NCI-H2029 treated with DMSO at 0.1 percent for 48 hours (cell line): ENCODE measurements around the gene CGRRF1.

Experiments
- DNase-seq: peaks from one replicate; lab custom pipeline; 2025; lab: John Stamatoyannopoulos, UW

Gene CGRRF1, protein sequence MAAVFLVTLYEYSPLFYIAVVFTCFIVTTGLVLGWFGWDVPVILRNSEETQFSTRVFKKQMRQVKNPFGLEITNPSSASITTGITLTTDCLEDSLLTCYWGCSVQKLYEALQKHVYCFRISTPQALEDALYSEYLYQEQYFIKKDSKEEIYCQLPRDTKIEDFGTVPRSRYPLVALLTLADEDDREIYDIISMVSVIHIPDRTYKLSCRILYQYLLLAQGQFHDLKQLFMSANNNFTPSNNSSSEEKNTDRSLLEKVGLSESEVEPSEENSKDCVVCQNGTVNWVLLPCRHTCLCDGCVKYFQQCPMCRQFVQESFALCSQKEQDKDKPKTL

DNA sequence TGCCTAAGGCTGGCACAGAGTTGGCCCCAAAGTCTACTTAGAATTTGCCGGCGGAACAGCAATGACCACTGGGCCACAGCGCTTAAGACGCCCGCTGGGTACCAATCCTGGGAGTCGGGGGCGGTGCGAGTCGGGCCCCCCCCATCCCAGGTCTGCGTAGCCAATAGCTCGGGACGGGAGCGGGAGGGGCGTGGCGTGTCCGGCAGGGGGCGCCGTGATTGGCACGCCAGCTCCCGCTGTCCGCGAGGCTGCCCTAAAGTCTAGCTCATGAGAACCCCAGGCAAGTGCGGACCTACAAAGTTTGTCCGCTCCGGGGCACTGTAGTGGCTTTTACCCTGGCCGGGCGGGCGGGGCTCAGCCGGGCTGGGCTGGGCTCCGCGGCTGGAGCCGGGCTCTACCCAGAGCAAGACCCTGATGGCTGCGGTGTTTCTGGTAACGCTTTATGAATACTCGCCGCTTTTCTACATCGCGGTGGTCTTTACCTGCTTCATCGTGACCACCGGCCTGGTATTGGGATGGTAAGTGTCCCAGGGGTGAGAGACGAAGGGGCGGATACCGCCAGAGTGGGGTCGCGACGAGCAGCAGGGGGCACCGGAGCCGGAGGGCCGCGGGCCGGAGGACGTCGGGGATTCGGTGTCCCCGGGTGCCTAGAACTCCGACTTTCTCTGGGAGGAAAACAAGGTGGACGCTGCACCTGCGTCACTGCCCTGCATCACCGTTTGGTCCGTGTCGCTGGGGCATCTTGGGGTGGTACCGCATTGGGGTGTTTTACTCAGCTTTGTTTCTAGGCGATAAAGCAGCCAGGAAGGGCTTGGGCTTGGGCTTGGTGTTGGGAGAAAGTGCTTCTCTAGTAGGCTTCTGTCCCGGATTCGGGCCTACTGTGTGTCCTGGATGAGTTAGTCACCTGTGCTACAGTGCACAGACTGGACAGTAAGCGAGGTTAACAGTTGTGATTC is at the start of gene CGRRF1:
Gene CGRRF1, plus strand, starts transcription at position 361 of the 956 bp plus-strand sequence. Its CDS starts 54 bp downstream, at position 415.
- peak; percentile 91 for DNase-seq

DNA sequence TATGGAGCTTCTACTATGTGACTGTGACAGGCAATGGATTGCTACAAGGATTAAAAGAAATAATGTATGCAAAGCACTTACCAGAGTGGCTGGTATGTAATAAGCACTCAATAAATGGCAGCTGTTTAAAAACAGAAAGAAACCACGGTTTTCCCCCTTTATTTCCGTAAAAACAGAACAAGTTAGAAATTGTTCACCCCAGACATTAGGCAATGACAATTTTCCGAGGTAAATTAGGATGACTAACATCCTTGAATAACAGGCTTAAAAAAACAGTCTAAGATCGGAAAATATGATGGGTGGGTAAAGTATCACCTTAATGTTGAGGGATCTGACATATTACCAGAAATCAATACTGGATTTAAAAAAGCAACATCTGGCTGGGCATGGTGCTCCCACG is 47.7 kb upstream of the CGRRF1 start:
- DNase-seq, result no peak

DNA sequence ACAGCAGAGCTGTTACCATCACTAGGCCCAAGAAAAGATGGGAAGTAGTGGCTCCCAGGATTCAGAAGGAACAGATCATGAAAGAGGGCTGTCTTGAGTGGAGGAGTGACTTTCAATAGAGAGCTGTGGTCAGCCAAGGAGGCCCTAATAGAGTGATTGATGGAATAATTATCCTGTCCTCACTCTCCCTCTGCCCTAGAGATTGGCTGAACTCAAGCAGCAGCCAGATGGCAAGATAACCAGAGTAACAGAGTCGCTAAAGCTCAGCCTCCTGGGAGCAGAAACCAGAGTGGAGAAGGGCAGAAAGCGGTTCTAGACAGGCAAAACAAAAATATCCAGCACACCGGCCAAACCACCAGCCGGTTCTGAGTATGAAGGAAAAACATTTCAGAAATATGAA is 44.1 kb upstream of the CGRRF1 start:
- DNase-seq, result no peak

DNA sequence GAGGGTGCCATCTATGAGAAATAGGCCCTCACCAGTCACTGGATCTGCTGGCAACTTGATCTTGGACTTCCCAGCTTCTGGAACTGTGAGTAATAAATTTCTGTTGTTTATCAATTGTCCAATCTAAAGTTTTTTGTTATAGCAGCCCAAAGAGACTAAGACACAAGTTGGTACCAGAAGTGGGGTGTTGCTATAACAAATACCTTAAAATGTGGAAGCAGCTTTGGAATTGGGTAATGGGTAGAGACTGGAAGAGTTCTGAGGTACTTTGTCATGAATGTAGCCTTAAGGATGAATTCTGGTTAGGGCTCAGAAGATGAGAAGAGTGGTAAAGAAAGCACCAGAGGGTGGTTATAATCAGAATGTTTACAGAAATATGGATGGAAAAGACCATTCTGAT is 42.4 kb upstream of the CGRRF1 start:
- DNase-seq, result no peak

DNA sequence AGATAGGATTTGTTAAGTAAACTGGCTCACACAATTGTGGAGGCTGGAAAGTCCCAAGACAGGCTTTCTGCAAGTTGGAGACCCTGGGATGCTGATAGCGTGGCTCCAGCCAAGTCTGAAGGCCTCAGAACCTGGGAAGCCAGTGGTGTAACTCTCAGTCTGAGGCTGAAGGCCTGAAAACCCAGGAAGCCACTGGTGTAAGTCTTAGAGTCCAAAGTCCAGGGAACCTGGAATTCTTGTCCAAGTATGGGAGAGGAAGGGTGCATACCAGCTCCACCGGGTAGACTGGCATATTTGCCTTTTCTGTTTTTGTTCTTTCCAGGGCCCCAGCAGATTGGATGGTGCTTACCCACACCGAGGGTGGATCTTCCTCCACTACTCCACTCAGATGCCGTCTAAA is 39.0 kb upstream of the CGRRF1 start:
- DNase-seq, result no peak

DNA sequence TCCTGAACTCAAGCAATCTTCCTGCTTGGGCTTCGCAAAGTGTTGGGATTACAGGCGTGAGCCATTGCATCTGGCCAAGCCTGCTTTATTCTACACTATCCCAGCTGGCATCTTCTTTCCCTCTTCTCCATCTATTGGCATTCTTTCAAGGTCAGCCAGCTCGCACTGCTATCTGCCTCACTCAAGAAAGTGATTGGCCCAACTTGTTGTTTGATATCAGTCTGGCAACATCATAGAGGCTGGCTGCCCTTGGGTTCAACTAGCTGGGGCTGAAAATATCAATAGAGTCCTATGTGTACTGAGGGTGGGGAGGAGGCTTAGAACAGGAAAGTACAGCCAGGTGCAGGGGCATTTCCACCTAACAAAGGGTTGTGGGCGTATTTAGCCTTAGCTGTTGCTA is 38.1 kb upstream of the CGRRF1 start:
- DNase-seq, result no peak

DNA sequence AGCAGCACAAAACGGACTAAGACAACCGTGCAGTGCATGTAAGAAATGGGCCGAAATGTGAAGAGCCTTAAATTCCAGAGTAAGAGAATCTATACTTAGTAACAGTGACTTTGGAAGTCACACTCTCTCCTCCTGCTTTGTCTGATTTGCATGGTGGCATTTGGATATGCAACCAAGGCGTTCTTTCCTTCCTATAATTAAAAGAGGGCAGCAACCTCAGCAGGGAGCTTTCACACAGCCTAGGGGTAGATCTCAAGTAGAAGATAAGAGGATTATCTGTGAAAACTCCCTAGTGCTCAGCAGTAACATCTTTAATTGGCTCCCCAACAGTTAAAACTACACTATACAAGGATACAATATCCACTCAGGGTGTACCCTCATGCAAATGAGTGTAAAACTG is 37.4 kb upstream of the CGRRF1 start:
- DNase-seq, result no peak

DNA sequence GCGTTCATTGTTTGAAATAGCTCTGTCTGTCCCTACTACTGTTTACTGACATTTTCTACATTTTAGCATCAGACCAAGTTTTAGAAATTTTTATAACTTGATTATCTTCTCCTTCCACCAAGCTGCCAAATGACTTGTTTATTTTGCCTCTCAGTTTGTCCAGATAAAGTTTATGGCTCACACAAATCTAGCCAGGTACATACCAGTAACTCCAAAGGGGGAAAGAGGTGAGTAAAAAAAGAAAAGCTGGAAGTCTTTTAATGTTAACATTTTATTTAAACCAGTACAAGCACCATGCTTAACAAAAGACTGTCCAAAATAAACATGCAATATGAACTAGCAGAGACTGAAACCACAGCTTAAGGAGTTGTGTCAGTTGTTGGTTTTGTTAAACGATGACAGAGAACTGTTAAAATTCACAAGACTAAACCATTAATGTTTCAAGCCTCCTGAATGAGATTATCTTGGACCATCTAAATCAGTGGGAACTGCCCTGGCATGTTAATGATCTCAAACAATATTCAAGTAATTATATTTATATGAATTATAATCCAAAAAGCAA is 35.4 kb upstream of the CGRRF1 start:
- DNase-seq, result no peak

DNA sequence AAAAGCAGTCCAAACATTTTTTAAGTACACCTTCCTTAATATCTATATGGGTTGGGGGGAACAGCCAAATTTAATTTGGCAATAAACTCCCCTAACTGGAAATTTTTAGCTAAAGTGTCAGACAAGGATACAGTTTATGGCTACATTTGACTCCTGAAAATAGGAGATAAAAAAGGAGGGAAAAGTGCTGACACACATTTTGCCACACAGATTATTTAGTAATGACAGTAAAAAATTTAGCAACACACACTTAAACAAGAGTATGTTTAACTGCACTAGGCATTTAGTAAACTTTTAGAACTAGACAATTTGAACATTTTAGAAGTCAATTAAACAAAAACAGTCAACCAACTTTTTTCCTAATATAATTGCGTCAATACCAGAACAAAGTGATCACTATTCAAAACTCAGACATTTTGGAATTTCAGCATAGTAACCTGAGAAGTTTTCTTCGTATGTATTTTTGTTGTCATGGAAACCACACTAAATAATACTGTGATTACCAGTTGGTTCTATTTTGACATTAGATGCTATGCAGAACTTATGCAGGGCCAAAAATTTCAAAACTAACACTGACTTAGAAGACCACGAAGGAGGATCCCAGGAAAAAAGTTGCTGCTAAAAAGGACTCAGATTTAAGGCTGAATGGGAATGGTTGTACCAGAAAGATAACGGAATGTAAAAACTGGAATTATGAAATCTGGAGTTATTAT is 34.4 kb upstream of the CGRRF1 start:
- no peak for DNase-seq

DNA sequence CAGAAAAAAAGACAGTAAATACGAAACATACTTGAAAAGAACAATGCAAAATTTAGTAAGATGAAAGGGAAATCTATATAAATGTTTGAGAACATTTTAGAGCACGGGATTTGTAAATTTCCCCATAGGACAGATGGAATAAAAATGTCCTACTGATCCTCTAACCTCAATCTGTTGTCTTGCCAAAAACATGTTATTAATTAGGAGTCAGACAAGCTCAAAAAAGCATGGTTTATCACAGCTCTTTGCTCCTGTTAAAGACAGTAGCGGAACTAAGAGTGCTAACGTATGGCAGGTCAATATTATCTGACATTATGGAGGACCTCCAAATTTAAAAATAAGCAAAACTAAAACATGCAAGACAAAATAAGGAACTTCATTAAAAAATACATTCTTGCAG is 33.8 kb upstream of the CGRRF1 start:
- DNase-seq, result no peak

DNA sequence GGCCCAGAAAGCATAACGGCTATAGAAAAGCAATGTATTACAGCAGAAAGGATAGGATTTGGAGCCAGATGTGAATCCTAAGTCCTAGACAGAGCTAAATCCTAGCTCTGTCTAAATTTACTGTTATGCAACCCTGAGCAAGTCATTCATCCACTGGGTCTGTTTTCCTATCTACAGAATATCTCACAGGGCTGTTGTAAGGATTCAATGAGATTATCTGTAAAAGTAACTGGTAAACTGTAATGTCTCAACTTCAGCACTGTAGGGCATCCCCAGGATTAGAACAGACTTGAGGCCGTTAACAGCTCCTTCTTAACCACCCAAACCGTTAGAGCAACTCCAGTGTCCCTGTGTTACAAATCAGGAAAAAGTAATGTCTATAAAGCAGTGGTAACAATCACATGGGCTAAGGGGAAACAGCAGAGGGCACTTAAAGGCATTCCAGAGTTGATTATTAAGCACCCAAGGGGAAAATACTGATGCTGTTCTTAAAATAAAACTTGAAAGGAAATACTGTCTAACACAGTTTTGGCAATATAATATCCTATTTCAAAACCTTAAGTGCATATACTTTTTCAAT is 31.0 kb upstream of the CGRRF1 start:
- DNase-seq, result no peak

DNA sequence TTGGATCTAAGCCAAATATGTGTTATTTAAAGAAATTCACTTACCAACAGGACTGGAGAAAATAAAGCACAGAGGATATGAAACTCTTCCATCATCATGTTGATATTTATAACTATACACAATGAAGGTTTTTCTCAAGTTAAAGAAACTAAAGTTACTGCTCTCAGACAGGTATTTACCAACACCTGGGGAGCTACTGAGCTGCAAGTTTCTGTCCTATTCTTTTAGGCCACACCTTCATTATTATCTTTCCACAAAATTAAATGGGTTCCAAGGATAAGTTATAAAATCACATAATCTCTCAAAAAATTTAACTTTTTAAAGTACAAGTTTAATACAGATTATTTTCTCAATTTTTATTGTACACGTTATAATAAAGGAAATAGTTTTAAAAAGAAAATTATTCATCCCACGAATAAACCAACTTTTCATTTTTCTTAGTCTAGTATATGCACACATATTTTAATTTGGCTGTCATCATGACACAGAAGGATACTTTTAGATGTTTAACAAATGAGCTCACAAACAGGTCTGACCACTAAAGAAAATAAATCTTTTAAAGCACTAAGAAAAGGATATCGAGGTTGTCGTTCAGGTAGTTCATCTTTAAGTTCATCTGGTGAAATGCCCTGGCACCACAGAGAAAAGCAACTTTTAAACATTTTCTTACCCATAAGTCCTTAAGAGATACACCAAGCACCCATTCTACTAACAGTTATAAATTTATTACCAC is 28.7 kb upstream of the CGRRF1 start:
- DNase-seq, result no peak

DNA sequence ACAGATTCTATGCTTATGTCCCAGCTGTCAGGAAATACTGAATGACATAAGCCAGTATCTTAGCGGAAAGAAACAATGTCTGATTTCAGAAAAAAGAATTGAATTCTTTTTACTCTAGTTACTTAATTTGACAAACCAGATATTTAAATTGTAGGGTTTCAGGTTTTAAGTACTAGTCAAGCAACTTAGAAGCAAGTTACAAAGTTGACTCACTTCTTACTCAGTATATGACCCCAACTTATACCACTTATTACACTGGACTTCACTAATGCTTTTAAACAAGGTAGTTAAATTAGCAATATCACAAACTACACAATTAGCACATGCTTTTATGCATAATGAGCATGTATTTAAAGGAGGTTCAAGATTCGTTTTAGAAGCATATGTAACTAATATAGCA is 28.0 kb upstream of the CGRRF1 start:
- DNase-seq, result no peak

DNA sequence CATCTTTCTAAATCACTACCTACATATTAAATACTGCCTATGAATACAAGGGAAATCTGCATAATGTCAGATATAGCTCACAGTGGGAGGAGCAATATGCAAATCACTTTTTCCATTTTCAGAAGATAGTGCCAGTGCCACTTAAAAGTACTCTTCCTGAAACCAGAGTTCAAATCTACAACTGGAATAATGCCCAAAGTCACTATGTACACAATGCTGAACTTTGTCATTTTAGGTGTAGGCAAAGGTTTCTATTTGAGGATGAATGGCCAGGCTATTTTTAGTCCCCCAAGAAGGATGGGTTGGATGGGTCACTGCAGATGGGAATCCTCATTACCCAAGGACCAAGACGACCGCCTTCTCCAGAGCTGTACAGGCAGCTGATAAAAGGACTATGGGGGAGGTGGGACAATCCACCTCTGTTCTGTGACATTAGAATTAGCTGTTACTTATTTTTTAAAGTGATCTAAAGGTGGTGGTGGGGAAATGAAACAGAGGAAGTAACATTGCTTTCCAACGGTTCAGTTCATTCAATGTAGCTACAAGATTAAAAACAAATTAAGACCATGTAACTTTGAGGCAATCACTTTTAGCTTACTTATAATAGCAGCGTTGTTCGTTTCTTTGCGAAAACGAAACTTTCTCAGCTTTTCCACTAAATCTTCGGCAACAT is 26.5 kb upstream of the CGRRF1 start:
- no peak for DNase-seq

DNA sequence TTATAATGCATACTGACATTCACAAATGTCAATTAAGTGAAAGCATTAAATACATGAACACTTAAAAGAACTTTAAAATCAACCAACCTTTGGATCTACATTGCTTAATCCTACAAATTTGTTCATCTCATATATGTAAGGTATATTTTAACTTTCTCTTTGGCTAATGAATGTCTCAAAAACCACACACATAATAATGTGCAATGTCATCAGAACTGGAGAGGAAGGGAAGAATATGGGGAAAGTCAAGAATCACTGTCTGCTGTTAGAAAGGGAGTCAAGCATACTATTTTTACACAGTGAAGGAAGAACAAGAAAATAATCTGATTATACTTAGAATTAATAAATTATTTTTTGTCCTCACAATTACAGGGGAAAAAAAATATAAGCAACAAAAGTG is 25.9 kb upstream of the CGRRF1 start:
- DNase-seq, result no peak

DNA sequence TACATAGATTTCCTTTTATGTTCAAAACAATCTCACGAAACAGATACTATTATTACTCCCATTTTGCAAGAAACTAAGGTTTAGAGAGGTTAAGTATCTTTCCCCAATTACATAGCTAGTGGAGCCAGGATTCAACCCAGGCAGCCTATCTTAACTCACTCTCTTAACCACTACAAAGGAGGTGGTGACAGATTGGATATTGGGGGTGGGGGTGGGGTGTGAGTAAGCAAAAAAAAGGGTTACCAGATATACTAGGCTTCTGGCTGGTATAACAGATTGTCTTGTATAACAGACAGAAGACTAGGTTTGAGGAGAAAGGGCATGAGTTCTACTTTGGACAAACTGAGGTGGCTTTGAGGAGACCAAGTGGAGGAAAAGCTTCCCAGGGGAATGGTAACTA is 23.0 kb upstream of the CGRRF1 start:
- no peak for DNase-seq

DNA sequence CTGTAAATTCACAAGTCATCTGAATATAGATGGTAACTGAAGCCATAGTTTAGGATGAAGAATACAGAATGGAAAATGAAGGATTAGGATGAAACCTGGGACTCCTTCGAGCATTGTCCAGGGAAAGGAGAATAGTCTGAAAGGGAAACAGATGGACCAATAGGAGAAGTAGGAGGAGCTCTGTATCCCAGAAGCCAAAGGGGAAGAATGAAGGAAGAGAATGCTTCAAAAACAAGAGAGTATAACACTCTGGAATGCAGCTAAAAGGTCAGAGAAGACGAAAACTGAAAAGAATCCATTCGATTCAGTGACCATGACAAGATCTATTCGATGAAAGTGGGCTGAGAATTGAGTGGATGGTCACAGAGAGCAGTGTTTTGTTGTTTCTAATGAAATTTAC is 21.9 kb upstream of the CGRRF1 start:
- no peak for DNase-seq

DNA sequence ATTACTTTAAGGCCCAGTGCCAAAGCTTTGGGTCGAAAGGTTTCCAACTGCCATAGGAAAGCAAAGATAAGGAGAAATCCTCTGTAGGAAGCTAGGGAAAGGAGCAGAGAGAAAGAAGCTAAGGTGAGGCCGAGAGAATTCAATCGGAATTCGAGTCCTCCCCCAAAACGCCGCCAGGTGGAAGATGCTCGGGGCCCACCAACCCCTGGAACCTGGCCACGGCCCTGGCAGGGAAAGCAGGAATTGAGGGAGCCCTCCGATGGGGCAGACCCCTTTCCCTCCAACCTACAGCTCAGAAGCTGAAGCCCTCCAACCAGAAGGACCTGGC is 21.4 kb upstream of the CGRRF1 start:
- no peak for DNase-seq

DNA sequence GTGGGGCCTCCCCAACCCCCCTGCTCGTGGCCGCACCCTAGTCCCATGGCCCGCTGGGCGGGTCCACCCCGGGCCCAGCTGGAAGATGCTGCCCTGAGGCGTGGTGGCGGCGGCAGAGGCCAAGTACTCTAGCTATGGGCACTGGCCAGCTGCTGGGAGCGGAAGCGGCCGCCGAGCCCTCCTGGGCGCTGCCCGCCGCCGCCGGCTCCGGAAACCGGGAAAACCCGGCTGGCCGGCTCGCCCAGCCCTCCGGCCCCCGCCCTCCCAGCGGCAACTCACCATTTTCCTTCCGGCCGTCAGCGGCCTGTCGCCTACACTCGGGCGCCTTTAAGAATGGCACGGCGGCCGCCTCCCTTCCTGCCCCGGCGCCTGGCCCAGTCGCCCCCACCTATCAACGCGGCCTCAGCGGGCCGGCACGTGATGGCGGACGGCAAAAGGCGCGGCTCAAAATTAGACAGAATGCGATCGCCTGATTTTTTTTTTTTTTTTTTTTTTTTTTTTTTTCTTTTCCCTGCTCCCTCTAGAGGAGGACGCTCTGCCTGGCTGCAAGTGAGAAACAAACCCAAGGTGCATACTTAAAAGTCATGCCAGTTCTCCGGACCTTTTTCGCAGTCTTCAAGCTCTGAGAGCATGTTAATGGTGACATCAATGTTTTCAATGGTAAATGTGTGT is 20.9 kb upstream of the CGRRF1 start, which contains the start of gene GMFB:
Gene GMFB, minus strand, starts transcription at position 335 of the 672 bp plus-strand sequence. Its CDS starts 53 bp downstream, at position 282.
- peak; percentile 73 for DNase-seq

DNA sequence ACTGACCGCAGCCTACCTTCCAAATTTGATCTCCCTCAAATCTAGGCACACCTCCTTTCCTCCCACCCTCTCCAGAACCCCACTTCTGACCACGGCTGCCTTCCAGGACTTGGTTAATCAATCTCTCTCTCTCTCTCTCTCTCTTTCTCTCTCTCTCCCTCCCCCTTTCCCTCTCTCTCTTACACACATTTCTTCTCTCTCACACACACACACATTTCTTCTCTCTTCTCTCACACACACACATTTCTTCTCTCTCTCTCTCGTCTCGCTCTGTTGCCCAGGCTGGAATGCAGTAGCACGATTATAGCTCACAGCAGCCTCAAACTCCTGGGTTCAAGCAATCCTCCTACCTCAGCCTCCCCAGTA is 20.4 kb upstream of the CGRRF1 start:
- DNase-seq, result no peak
